OCI-LY7 (cell line): ENCODE results near the gene ZNF836. TPM values are rescaled to one million over a fixed set of nuclear protein-coding genes. Genes with fewer than 3 reads are reported as not detected.

ENCODE experiments used
- BruUV-seq: library from RNA; stranded (reverse); fragments of 400-500 nt; replicated peaks from 2 replicates; lab custom pipeline; 2021; lab: Mats Ljungman, UMichigan
- CTCF ChIA-PET: fragments of 300-600 bp; sonication (Branson Sonifier 250); formaldehyde crosslinking; loops from one replicate; lab custom pipeline; 2022; ENCODE audit warnings: antibody characterized with exemption; ENCODE audit not compliant: unreplicated experiment; lab: Charles Lee
- POLR2A ChIA-PET: fragments of 300-600 bp; sonication (Branson Sonifier 250); formaldehyde crosslinking; loops from one replicate; lab custom pipeline; 2022; ENCODE audit warnings: antibody characterized with exemption; lab: Charles Lee
- DNase-seq: peaks from one replicate; pipeline ENCODE4 v3.0.0-alpha.2; 2015; ENCODE audit warnings: low spot score
- H2AFZ ChIP-seq: fragments of 200-600 bp; sonication (generic), shearing (Covaris generic); 2 replicates; pipeline ENCODE4 v1.6.1; 2014; ENCODE audit warnings: mild to moderate bottlenecking, antibody characterized with exemption, low read length, moderate library complexity
- H3K27ac ChIP-seq: fragments of 200-600 bp; sonication (generic); 2 replicates; pipeline ENCODE4 v1.5.1; 2014; ENCODE audit warnings: mixed run types, low read depth, mild to moderate bottlenecking, moderate library complexity, low read length, inconsistent platforms; ENCODE audit not compliant: poor library complexity, severe bottlenecking
- H3K36me3 ChIP-seq: fragments of 200-600 bp; sonication (generic); 2 replicates; pipeline ENCODE4 v1.6.1; 2014; ENCODE audit warnings: mild to moderate bottlenecking, antibody characterized with exemption, low read length, moderate library complexity, mixed read lengths; ENCODE audit not compliant: insufficient read depth
- H3K4me1 ChIP-seq: fragments of 200-600 bp; sonication (generic); 2 replicates; pipeline ENCODE4 v1.5.1; 2014; ENCODE audit warnings: mild to moderate bottlenecking, low read length; ENCODE audit not compliant: insufficient read depth, poor library complexity, severe bottlenecking
- H3K4me2 ChIP-seq: fragments of 200-600 bp; sonication (generic); 2 replicates; pipeline ENCODE4 v1.6.1; 2014; ENCODE audit warnings: mild to moderate bottlenecking, low read length
- H3K4me3 ChIP-seq: fragments of 200-600 bp; sonication (generic); 2 replicates; pipeline ENCODE4 v1.5.1; 2014; ENCODE audit warnings: mild to moderate bottlenecking, low read depth, low read length; ENCODE audit not compliant: poor library complexity, severe bottlenecking
- H3K79me2 ChIP-seq: fragments of 200-600 bp; sonication (generic); 2 replicates; pipeline ENCODE4 v1.6.1; 2016; ENCODE audit warnings: low read depth, mild to moderate bottlenecking, low read length, moderate library complexity, mixed read lengths; ENCODE audit not compliant: insufficient read depth
- H3K9me2 ChIP-seq: fragments of 200-600 bp; sonication (generic); 2 replicates; pipeline ENCODE4 v1.6.1; 2016; ENCODE audit warnings: mild to moderate bottlenecking, low read length, mixed read lengths; ENCODE audit not compliant: insufficient read depth
- H3K9me3 ChIP-seq: fragments of 200-600 bp; sonication (generic); 2 replicates; pipeline ENCODE4 v1.6.1; 2014; ENCODE audit warnings: mild to moderate bottlenecking, mixed run types, low read length, mixed read lengths
- H4K20me1 ChIP-seq: fragments of 200-600 bp; sonication (generic); 2 replicates; pipeline ENCODE4 v1.6.1; 2014; ENCODE audit warnings: mild to moderate bottlenecking, antibody characterized with exemption, low read length, moderate library complexity, mixed read lengths; ENCODE audit not compliant: insufficient read depth
- EZH2phosphoT487 ChIP-seq: fragments of 200-600 bp; sonication (generic); IDR thresholded peaks from 2 replicates; pipeline ENCODE4 v1.6.1; 2018; ENCODE audit warnings: low read depth, borderline replicate concordance, mild to moderate bottlenecking, mixed run types, antibody characterized with exemption, low read length, moderate library complexity, mixed read lengths
- intact Hi-C: fragments of 100-400 bp; cut with micrococcal nuclease; formaldehyde crosslinking; loops from one replicate; pipeline ENCODE4 v1.10.0; 2022; ENCODE audit not compliant: unreplicated experiment
- total RNA-seq, 2 experiments: library from RNA; depleted of rRNA in 1 of 2; stranded (reverse); fragments of >200 nt in 1 of 2; shearing (Covaris generic) in 1 of 2; gene quantifications; 2 replicates each; pipeline ENCODE4 v1.2.3, GENCODE V29; 2014 to 2022
- TF ChIP-seq, protein P1 (sequence below): fragments of 200-600 bp; sonication (generic); conservative IDR thresholded peaks from 2 replicates; pipeline ENCODE4 v1.5.1; 2014; ENCODE audit warnings: mild to moderate bottlenecking, antibody characterized with exemption, low read length, moderate library complexity, mixed read lengths

Gene ZNF836
- total RNA-seq, 2 experiments from 2014 or later: 8.0 to 14.8 TPM

DNA sequence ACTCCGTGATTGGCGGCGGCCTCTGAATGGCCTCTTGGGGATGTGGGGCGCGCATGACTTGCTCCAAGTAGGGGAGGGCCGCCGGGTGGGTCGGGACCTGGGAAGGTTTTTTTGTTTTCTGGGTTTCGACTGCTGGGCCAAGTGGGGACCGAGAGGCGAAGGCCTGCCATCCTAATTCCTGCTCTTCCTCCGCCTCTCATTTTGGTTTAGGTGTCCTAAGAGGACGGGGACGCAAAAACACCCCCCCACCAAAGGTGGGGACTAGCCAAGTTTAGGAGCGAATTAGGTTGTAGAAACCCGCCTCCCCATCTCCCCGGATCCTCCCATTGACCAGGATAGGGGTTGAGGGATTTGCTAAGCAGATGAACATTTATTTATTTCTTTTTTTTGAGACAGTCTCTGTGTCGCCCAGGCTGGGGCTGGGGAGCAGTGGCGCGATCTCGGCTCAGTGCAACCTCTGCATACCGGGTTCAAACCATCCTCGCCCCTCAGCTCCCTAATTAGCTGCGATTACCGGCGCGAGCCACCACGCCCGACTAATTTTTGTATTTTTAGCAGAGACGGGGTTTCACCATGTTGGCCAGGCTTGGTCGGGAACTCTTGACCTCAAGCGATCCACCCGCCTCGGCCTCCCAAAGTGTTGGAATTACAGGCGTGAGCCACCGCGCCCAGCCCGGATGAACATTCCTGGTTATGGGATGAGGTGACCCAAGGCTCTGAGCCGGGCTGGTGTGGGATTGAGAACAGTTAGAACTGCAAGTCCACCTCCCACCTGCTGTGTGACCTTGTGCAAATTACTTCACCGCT, 19.3 kb upstream of the ZNF836 start:
- H3K36me3 ChIP-seq: peaks cover 48% of the 10 kb centered on the region
- H3K4me2 ChIP-seq: peak overlapping the region; percentile 98
- BruUV-seq: no TSS peak
- peaks cover 38% of the 10 kb centered on the region for H3K4me1 ChIP-seq
- H3K79me2 ChIP-seq: peaks cover 62% of the 10 kb centered on the region
- no peaks in the 10 kb centered on the region for H3K9me3 ChIP-seq
- DNase-seq: peak; percentile 50
- POLR2A ChIA-PET: no interaction called here
- TF ChIP-seq, protein P1, sequence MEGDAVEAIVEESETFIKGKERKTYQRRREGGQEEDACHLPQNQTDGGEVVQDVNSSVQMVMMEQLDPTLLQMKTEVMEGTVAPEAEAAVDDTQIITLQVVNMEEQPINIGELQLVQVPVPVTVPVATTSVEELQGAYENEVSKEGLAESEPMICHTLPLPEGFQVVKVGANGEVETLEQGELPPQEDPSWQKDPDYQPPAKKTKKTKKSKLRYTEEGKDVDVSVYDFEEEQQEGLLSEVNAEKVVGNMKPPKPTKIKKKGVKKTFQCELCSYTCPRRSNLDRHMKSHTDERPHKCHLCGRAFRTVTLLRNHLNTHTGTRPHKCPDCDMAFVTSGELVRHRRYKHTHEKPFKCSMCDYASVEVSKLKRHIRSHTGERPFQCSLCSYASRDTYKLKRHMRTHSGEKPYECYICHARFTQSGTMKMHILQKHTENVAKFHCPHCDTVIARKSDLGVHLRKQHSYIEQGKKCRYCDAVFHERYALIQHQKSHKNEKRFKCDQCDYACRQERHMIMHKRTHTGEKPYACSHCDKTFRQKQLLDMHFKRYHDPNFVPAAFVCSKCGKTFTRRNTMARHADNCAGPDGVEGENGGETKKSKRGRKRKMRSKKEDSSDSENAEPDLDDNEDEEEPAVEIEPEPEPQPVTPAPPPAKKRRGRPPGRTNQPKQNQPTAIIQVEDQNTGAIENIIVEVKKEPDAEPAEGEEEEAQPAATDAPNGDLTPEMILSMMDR: no peak
- TF ChIP-seq EZH2phosphoT487: no peak
- H3K27ac ChIP-seq: peak overlapping the region; percentile 75
- CTCF ChIA-PET: no interaction called here
- intact Hi-C loops: loop anchor here (2.0 kb wide), 1 partner anchor 52 kb away; the partner anchor contains the start of gene ZNF616
- H3K4me3 ChIP-seq: peak overlapping the region; percentile 98
- no peaks in the 10 kb centered on the region for H3K9me2 ChIP-seq
- peak overlapping the region; percentile 26; the same call in 1 of the 2 replicates for H2AFZ ChIP-seq
- peaks cover 30% of the 10 kb centered on the region; the same call in 1 of the 2 replicates for H4K20me1 ChIP-seq

DNA sequence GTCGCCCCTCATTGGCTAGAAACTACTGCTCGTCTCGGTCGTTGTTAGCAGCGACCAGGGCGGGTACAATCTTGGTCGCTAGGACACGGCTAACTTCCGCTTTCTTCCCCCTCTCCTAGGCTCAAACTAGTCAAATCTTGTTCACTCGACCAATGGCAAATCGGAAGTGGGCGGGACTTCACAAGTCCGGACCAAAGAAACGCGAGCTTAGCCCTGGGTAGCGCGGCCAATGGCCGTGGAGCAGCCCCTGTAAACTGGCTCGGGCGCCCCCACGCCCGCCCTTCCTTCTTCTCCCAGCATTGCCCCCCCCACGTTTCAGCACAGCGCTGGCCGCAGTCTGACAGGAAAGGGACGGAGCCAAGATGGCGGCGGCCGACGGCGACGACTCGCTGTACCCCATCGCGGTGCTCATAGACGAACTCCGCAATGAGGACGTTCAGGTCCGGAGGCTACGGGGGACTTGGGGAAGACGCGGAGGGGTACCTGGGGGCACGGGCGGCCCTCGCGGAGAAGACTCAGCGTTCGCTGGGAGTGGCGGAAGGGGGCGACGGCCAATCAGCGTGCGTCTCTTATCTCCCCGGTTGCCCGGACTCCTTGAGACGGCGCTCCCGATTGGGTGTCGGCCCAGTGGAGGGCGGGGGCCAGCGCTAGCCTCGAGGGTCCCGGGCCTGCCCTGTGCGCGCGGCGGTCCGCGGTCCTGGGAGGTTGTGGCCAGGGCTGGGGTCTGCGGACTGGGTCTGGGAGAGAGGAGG, 18.5 kb upstream of the ZNF836 start, which contains the start of gene PPP2R1A:
Gene PPP2R1A, plus strand, starts transcription at position 318 of the 752 bp plus-strand sequence. Its CDS starts 45 bp downstream, at position 363.
- DNase-seq: peak; percentile 100
- H3K4me1 ChIP-seq: peaks cover 38% of the 10 kb centered on the region
- H3K4me3 ChIP-seq: peak within 1 kb of the TSS; percentile 98
- TF ChIP-seq, protein P1: no peak
- TF ChIP-seq EZH2phosphoT487: no peak
- H3K9me3 ChIP-seq: no peaks in the 10 kb centered on the region
- H3K36me3 ChIP-seq: peaks cover 40% of the 10 kb centered on the region
- intact Hi-C loops: loop anchor here (2.0 kb wide), 1 partner anchor 51 kb away; the partner anchor contains the start of gene ZNF616
- H3K9me2 ChIP-seq: no peaks in the 10 kb centered on the region
- H3K27ac ChIP-seq: peak within 1 kb of the TSS; percentile 91
- CTCF ChIA-PET: interaction anchor here (0.6 kb wide), 1 partner anchor 829 kb away, joined by 3 read pairs; no protein-coding TSS in a partner anchor
- BruUV-seq: no TSS peak
- POLR2A ChIA-PET: interaction anchor here (0.7 to 1.3 kb wide), 5 partner anchors 17 to 78 kb away, joined by 4 to 10 read pairs (median 4); partner anchors contain the start of genes ZNF616 and ZNF836
- peak within 1 kb of the TSS; percentile 98 for H3K4me2 ChIP-seq
- peaks cover 30% of the 10 kb centered on the region; the same call in 1 of the 2 replicates for H4K20me1 ChIP-seq
- H2AFZ ChIP-seq: peak within 1 kb of the TSS; percentile 60
- H3K79me2 ChIP-seq: peaks cover 54% of the 10 kb centered on the region
